ENCODE results near the gene BRI3.

BRI3 gene, protein sequence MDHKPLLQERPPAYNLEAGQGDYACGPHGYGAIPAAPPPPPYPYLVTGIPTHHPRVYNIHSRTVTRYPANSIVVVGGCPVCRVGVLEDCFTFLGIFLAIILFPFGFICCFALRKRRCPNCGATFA

DNA sequence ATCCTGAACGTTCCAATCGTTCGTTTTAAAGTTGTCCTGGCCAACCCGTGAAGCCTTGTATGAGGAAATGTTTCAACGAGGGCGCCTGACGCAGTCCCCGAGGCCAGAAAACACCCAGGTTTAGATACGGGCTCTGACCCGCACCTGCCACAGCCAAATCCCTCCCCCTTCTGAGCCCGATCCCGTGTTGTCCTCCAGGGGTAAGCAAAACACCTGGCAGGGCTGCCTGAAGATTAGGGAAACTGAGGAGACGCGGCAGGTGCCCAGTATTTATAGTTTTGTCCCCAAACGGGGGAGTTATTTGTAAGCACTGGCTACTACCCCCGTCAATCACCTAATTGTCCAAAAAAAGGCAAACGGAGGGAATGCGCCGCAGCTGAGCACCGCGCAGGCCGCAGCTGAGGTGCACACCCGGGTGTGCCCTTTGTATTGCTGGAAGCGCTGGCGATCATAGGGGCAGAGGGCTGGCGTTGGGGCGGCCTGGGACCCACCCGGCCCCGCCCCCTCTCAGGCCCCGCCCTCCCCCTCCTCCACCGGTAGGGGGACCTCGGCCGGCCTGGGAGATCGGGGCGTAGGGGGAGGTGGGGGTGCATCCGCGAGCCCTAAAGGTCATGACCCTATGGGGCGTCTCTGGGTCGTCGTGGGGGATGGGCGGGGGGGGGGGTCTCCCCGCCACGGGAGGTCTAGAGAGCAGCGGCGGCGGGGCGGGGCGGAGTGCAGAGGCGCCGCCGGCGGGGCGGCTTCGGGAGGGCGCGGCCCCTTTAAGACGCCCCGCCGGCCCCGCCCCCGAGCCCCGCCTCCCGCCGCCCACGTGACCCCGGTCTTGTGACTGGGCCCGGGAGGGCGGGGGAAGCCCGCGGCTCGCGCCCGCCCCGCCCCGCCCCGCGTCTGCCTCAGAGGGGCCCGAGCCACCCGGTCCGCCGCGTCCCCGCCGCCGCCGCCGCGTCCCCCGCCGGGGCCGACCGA lies at the start of gene BRI3:
Gene BRI3, plus strand, starts transcription at position 896 of the 966 bp plus-strand sequence. CDS start 110 bp downstream, outside the sequence.
- DNase-seq = peak; percentile 82

DNA sequence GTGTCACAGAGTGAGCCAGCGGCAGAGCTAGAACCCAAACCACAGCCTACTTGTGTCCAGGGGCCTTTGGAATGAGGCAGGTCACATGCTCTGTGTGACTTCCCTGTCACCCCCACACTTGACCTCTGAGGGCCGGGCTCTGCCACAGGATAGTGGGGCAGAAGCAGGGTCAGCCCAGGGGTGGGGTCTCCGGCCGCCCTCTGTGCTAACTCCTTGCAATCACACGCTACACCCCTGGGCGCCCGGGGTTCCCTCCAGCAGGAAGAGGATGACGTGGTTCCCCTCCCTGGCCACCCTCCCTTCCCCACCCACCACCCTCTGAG lies 49.3 kb upstream of the BRI3 start:
- no peak for DNase-seq

DNA sequence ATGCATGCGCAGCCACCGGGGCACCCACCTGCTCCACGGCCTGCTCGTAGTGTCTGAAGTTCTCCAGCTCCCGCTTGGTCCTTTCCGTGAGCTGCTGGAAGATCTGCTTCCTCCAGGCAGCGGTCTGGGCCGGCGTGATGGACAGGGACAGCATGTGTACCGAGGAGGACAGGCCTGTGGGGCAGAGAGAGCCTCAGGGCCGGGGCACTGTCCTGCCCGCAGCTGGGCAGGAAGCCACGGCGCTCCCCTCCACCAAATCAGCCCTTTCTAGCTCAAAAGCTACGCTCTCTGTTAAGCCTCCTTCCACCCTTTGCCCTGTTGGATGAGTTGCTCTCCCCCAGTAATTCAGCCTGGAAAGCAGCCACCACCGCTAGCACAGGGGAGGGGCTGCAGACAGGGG lies 48.7 kb upstream of the BRI3 start:
- DNase-seq = no peak

DNA sequence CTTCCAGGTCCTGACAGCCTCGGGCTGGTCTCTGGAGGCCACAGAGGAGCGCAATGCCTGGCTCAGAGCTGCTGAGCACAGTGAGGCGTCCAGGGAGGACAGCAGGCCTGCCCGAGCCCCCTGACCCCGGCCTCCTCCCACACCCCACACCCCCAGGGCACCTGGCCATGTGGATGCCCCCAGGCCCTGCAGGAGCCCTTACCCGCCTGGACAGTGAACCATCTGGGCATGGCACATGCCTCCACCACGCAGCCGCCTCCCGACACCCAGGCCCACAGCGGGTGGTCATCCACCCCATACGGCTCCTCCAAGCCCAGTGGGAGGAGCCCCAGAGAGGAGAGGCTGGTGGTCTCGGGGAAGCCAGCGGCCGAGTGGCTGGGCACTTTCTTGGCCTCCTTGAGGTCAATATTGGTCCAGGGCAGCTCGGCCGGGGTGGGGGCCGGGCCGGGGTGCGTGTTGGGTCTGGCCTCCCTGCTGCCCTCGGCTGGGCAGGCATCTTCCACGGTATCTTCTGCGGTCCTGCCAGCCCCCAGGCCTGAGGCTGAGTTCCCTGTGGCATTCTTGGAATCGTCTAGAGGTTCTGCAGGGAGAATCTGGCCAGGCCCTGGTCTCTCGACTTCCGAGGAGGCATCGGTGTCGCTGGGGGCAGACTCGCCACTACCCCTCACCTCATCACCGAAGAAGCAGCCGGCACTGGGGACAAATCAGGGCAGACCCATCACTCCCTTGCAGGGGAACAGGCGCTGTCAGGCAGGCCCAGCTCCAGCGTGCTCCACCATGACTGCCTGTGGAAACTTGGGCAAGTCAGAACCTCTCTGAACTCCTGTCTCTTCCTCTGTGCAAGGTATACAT lies 48.0 kb upstream of the BRI3 start:
- DNase-seq = no peak

DNA sequence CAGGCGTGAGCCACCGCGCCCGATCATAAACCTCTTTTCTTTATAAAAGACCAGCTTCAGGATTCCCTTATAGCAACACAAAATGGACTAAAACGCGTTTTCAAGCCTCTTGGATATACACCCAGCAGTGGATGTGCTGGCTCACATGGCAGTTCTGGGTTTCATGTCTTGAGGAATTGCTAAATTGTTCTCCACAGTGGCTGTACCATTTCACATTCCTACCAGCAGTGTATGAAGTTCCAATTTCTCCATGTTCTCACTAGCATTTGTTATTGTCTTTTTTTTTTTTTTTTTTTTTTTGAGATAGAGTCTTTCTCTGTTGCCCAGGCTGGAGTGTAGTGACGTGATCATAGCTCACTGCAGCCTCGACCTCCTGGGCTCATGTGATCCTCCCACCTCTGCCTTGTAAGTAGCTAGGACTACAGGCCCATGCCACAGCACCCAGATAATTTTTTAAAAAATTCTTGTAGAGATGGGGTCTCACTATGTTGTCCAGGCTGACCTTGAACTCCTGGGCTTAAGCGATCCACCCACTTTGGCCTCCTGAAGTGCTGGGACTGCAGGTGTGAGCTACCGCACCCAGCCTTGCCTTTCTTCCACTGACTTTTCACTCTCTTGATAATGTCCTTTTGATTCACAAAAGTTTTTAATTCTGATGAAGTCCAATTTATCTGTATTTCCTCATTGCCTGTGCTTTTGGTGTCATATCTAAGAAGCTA lies 46.9 kb upstream of the BRI3 start:
- no peak for DNase-seq

DNA sequence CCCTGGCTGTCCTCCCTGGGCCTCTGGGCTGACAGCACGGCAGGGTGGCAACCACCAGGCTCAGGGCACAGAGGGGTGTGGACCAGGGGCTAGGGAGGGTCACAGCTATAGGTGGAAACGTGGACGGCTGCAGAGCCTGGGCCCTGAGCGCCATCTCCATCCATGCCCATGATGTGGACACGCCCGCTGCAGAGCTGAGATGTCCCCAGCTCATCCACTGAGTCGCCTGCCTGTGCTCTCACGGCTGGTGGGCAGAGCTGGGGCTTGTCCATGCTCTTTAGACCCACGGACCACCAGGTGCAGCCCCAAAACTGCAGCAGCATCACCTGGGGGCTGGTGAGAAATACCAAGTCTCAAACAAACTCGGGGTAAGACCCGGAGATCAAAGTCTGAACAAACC lies 45.6 kb upstream of the BRI3 start:
- no peak for DNase-seq

DNA sequence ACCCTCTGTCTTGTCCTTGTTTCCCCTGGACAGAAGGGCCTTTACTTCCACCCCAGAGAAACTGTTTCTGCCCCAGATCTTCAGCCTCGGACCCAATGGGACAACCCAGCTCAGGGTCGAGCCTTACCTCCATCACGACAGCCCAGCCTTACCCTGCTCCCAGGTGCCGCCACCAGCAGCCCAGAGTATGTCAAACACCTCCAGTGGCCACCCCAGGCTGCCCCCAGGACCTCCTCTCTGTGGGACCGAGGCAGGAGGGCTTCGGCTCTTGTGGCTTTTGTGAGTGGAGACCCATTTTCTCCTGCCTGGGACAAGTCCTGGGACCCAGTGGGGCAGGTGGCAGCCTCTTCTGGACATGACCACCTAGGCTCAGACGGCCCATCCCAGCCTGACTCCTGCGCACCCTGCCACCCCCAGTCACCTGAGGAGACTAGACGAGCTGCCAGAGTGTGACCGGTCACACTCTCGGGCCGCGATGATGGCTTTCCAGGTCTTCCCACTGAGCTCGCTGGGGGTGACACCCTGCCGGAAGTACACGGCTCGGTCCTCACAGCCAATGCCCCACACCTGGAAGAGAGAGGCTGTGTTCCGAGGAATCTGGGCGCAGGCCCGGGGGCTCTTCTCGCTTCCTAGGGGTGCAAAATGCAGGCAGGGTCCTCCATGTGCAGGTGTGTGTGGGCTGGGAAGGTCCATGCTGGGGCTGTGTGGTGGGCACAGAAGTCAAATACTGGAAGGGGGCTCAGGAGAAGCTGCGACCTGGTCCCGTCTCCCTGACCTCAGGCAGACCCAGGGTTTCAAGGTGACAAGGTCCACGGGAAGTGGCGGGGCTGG lies 44.9 kb upstream of the BRI3 start:
- no peak for DNase-seq

DNA sequence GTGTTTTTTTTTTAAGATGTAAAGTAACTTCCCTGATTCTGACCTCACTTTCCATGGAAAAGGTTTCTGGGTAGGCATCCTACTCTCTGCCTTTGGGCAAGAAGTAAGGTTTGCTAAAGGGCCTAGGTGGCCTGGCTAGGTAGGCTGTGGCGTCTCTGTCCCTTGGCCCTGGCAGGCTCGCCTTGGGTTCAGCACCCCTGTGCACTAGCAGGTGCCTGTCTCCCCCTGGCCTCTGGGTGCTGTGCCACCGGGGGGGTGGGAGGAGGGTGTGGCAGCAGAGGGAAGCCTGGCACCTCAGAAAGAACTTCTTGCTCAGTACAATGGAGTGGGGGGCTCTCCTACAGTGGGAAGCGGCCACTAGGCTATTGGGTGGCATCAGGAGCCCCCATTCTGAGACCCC lies 43.4 kb upstream of the BRI3 start:
- no peak for DNase-seq

DNA sequence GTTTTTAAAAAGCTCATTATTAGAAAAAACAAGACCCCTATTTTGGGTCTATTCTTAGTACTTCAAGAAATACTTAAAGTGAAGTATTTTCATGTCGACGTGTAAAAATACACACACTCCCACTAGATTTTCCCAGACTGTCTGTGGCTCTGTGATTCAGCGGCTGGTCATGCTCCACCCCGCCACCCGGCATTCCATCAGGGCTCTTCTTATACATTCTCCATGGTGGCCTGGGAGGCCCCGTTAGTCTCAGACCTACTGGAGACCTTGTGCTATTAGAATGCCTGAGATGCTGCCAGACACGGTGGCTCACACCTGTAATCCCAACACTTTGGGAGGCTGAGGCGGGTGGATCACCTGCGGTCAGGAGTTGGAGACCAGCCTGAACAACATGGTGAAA lies 42.5 kb upstream of the BRI3 start:
- no peak for DNase-seq

DNA sequence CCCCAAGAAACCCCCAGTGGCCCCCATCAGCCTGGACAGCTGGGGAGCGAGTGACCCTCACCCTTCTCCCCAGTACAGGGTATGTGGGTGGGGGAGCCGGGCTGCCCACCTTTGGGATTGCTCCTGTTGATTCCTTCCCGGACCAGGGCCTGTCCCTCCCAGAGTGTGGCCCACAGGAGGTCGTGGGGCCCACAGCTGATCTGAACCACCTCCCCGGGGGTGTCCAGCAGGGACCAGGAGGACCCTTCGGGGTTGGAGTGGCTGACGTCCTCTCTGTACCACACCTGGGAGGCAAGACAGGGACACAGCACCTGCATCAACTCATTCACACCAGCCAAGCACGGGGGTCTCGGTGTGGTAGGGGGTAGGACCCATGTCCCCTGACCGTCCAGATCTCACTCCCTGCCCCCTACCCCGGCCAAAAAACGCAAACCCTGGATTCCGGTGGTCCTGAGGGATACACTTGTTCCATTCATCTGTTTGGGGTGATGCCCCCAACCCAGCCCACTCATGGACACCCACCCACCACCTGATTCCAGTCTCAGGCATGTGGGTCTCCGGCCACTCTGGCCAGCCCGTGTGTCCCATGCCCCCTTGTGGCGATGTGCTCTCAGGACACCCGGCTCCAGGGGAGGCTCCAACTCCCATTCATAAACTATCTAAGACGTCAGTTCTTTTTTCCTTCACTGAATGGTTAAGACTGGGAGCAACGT lies 40.4 kb upstream of the BRI3 start:
- DNase-seq = peak; percentile 24

DNA sequence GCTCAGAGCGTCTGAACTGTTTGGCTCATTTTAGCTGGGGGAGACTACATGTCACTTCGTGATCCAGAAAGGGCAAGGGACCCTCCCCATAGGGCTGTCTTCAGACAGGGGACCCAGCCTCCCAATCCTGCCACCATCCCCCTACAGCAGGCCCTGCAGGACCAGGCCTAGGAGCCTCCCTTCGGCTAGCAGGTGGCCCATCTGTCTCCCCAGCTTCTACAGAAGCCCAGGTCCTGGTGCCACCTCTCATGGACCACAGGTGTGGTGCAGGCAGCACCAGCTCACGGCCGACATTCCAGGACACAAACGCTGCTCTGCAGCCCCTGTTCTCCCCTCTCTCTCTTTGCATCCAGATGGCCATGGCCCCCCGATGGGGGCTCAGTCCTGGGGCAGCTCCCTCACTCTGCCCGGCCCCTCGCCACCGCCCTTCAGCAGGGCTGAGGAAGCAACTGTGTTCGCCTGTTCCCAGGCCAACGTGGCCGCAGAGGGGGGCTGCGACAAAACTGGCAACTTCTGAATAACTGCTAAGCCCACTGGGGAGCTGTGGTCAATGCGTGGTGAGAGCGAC lies 39.7 kb upstream of the BRI3 start:
- no peak for DNase-seq

DNA sequence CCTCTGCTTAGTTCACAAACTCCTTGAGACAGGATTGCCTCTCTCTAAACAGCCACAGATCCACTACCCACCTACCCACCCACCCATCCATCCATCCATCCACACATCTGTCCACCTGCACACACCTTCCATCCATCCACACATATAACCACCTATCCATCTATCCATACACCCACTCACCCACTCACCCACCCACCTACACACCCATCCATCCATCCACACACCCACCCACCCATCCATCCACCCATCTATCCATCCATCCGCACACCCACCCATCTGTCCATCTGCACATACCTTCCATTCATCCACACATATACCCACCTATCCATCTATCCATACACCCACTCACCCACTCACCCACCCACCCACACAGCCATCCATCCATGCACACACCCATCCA lies 39.1 kb upstream of the BRI3 start:
- DNase-seq = no peak

DNA sequence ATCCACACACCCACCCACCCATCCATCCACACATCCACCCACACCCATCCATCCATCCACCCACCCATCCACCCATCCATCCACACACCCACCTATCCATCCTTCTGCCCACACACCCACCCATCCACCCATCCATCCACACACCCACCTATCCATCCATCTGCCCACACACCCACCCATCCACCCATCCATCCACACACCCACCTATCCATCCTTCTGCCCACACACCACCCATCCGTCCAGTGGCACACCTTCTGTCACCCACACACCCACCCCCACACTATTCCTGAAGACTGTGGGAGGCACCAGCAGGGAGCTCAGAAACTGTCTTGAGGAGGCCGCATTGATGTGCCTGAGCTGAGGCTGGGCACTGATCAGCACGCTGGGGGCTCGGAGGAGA lies 38.6 kb upstream of the BRI3 start:
- no peak for DNase-seq

DNA sequence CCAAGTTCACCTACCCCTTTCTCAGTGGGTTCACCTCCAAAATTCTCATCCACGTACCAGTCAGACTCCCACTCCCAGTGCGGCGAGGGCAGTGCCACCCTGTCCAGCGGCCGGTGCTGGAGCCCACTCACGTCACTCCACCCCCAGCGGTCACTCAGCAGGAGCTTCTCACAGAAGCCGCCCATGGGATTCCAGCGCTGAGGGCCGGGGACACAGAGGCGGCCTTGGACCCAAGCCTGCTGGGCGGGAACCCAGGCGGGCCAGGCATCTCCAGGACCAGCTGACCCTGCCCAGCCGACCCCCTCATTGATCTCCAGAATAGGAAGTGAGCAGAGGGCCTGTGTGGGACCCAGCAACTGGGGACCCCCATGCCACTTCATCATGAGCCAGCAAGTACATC lies 36.6 kb upstream of the BRI3 start:
- no peak for DNase-seq

DNA sequence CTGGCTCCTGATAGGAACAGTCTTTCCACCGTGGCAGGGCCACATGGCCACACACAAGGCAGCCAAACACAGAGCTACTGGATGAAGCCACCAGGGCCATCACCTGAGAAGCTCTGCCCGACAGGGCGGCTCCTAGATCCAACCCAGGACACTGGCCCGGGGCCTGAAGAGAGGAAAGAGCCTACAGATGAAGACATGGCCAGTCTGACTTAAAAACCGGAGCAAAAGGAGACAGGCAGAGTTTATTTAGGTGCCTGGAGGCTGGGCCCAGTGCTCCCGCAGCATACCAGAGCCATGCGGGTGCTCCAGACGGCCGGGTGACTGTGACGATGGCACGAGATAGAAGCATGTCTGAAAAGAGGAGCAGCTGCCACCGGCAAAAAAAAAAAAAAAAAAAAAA lies 33.3 kb upstream of the BRI3 start:
- DNase-seq = no peak

DNA sequence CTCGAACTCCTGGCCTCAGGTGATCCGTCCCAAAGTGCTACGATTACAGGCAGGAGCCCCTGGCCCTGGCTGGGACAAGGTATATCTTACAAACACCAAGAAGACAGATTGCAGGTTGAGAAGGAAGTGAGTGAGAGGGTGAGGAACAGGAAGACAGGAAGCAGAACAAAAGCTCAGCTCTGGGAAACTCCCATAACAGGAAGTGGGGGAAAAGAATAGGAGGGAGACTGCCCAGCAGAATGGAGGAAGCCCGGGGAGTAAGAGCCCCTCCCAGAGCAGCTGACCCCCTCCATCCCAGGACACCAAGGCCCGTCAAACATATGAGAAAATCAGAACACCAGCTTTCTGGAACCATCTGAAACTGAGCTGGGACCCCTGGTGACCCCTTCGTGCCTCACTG lies 32.4 kb upstream of the BRI3 start:
- no peak for DNase-seq

DNA sequence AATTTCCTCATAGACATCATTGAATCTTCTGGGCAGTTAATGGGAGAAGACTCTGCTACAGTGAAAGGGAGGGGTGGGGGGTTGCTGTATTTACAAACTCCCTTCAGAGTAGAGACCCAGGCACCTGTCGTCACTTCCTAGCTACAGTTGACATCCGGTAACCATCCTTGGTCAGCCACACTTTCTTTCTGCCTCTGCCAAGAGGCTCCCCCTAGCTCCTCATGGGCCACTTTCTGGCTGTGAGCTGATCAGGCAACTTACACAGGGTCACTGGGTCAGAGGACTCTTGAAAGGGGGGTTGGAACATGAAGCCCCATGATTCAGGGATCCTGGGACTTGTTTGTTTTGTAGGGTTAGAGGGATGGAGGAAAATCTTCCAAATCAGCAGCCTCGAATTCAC lies 30.7 kb upstream of the BRI3 start:
- DNase-seq = peak; percentile 24

DNA sequence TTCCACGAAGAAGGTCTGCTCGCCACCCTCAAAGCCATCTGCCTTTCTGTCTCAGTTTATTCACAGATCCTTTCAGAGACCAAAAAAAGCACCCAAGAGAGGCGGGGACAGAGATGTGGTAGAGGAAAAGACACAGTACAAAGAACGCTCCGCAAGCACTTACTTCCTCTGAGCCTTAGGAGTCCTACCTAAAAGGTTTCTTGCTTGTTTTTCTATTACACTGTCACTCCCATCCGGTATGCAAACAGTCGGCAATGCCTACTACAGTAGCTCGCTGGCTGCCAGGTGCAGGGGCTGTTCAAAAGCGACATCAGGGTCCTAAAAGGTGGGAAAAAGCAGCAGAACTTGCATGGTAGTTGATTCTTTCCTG lies 30.3 kb upstream of the BRI3 start:
- no peak for DNase-seq

DNA sequence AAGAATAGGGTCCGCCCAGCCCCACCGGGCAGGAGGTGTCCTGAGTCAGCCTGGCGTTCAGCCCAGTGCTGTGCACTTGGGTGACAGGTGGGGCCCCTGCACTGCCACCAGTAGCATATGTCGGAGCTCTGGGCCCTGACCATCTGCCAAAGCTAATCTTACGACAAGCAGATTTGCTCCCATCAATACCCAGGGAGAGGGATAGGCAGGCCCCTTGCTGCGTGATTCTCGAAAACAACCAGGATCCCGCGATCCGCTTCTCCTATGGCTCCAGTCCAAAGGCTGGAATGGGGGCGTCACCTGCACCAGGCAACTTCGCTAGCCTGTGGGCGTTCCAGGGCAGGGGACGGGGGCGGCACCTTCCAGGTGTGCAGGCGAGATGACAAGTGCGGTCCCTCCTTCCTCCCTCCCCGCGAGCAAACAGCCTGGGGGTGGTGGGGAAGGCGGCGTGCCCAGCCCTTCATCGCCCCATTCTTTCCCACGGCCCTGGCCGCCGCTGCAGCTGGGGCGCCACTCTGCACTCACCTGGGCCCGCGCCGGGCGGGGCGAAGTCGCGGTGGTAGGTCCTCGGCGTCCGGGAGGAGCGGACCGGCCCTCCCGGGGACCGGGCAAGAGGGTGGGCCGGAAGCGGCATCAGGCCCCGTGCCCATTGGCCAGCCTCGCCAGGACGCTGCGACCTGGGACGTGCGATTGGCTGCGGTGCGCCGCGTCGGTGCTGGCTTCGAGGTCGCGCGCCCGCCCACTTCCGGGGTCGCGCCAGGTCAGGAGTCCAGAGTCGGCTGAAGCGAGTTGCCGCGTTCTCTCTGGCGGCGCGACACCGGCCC lies 29.7 kb upstream of the BRI3 start, which contains the start of gene TECPR1:
Gene TECPR1, minus strand, starts transcription at position 632 of the 824 bp plus-strand sequence. CDS start 6,086 bp downstream, outside the sequence.
- peak; percentile 89 for DNase-seq

DNA sequence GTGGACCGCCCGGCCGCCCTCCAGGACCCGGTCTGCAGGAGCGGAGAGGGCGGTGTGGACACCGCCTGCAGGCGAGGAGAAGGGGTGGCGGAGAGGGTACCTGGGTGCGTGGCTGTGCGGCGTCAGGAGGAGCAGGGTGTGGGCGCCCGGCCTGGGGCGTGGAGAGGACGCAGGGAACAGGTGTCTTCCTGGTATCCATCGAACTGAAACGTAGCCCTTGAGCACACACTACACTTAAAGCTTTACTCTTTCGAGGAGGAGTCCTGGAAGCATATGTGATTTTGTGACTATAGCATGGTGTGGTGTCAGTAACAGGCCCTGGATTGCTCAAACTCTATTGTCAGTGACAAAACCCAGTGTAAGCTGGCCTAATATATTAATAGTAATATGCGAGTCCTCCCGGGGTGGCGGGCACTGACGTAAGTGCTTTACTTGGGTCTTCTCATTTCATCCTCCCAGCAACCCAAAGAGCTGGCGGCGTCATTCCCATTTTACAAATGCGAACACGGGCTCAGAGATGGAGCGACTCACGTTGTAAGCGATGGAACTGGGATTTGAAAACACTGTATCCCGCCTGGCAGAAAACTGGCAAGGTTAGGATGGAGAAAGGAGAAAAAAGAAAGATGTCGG lies 28.9 kb upstream of the BRI3 start:
- no peak for DNase-seq

All from COR-L47 (cell line).